HCEC 1CT (cell line): ENCODE measurements around the gene DOK1.

ENCODE experiments used
- DNase-seq: peaks from one replicate; pipeline ENCODE4 v3.0.0-alpha.2; 2017

DOK1 gene

GRCh38 chr2:74553892-74554819 is at the start of gene DOK1, which contains the start of gene LOXL3:
Gene DOK1, plus strand, starts transcription at chr2:74554720. Its CDS starts 35 bp downstream, at chr2:74554755.
Gene LOXL3, minus strand, starts transcription at chr2:74553942. Its CDS starts 1,308 bp downstream, at chr2:74552634.
- peak; percentile 90 for DNase-seq

GRCh38 chr2:74505448-74506246 is 48.9 kb upstream of the DOK1 start:
- DNase-seq, result no peak

- DNase-seq, result peak; percentile 97
Measured at GRCh38 chr2:74507145-74507925, 47.2 kb upstream of the DOK1 start, which contains the start of gene PCGF1. Gene PCGF1, minus strand, starts transcription at chr2:74507695. Its CDS starts 27 bp downstream, at chr2:74507668.

DNA sequence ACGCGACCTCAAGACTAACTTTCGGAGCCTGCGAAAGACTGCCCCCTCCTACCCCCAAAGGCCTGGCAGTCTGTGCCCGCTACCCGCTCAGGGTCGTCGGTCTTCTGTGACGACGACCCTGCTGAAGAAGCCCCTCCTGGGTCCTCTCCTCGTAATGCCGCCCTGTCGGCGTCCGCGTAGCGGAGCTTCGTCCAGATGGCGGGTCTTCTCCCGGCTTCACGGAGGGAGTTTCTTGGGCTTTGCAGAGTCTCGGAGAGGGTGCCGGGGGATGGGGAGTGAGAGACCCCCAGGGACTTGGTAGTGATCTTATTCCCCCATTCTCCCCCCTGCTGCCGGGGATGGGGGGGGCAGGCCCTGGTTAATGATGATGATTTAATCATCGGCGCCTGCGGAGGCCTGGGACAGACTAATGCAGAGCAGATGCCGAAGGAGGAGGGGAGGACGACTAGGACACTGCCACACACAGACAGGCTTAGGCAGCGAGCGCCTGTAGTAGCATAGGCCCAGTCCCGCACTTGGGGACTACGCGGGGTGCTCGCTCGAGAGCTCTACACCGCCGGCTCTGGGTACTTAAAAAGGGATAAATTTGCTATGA is 46.5 kb upstream of the DOK1 start:
- no peak for DNase-seq

GRCh38 chr2:74510272-74510671 is 44.2 kb upstream of the DOK1 start:
- DNase-seq, result no peak

GRCh38 chr2:74511104-74511989 is 43.2 kb upstream of the DOK1 start:
- peak; percentile 32 for DNase-seq

GRCh38 chr2:74512744-74513604 is 41.5 kb upstream of the DOK1 start:
- DNase-seq, result no peak

DNA sequence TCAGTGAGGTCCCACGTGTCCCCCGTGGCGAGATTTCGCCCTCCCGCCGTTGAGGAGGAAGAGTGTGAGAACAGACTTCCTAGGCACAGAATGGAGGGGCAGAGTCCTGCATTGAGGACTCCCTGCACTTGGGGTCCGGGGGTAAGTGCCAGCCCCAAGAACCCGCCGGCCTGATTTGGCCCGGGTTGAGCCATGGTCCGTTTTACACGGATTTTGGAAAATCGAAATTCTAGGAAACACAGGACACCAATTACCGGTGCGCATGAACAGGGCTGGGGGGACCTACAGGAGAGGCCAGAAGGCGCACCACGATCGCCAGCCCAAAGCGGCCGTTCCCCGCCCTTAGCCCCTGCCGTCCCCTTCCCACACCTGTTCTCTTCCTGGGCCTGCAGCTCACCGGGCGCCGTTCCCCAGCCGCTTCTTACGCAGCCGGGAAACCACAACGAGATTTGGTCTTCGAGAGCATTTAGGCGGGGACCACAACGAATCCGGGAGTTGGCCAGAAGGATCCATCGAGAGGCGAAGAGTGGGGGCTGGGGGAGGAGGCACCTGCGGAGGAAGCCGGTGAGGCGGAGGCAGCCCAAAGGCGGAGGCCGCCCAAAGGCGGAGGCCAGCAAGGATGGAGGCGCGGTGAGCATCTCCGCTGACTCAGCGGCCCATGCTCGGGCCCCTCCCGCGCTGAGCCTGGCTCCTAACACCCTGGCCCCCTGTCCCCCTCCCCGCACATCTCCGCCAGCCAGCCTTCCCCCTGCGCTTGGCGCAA is 40.7 kb upstream of the DOK1 start:
- DNase-seq, result no peak

GRCh38 chr2:74514368-74515270 is 39.9 kb upstream of the DOK1 start, which contains the start of gene TLX2:
Gene TLX2, plus strand, starts transcription at chr2:74514450. Its CDS starts 357 bp downstream, at chr2:74514807.
- no peak for DNase-seq

GRCh38 chr2:74515271-74515980 is 39.1 kb upstream of the DOK1 start:
- no peak for DNase-seq

GRCh38 chr2:74515981-74516633 is 38.4 kb upstream of the DOK1 start:
- no peak for DNase-seq

- no peak for DNase-seq
Measured at GRCh38 chr2:74516650-74517049, 37.9 kb upstream of the DOK1 start.

DNA sequence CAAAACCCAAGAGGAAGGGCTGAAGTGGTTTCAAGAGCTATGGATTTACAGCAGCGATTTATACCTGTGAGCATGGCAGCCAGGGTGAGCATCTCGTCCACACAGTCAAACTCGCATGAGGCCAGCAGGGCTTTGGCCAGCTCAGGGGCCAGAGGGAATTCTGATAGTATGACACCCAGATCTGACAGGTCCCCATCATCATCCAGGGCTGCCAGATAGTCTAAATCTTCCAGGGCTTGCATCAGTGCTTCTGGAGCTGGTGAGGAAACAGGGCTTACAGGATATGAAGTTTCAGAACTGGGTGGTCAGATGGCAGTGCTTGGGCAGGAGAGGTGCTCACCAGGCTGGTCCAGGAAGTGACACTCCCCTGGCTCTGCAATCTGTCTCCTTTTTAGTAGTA is 32.0 kb upstream of the DOK1 start:
- DNase-seq, result no peak

- DNase-seq, result no peak
Measured at GRCh38 chr2:74524005-74524404, 30.5 kb upstream of the DOK1 start.

- DNase-seq, result no peak
Measured at GRCh38 chr2:74524955-74525716, 29.4 kb upstream of the DOK1 start.
